ENCODE data around the gene NPAS1.

DNA sequence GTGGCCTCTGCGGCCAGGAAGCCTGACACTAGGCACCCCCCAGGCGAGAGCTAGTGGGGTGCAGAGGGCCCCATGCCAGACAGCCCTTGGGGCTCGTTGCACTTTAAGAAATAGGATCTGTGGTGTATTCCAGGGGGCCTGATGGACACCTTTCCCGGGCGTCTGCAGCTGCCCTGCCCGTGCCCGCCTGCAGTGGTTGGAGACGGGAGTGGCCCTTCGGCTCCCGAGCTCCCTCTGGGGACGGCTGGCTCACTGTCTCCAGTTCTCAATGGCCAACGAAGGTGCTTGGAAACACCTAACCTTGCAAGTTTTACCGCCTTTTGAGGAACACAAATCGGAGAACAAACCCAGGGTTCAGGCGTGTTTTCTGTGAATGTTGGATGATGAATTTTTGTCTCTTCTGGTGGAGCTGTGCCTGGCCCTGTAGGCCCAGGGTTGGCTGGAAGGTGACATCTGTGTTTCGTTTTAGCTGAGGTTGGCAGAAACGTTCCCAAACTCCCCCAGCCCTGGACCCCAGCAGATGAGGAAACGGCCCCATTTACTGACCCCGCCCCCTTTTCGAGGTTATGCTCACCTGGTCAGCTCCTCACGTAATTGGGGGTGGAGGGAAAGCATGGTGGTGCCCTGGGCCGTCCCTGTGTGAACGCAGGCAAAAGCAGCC is 17.4 kb upstream of the NPAS1 start:
- TF ChIP-seq CTCF (conservative IDR thresholded peaks at IDR 0.05; ENCODE audit: low read depth in 2 of 2), result peak; percentile 25 to 44; a peak in 2 of 4 replicates
- TF ChIP-seq POLR2AphosphoS5 (IDR thresholded peaks at IDR 0.05; ENCODE audit: low read depth), result no peak; the same call in 1 of the 2 replicates
- TF ChIP-seq, protein P1, sequence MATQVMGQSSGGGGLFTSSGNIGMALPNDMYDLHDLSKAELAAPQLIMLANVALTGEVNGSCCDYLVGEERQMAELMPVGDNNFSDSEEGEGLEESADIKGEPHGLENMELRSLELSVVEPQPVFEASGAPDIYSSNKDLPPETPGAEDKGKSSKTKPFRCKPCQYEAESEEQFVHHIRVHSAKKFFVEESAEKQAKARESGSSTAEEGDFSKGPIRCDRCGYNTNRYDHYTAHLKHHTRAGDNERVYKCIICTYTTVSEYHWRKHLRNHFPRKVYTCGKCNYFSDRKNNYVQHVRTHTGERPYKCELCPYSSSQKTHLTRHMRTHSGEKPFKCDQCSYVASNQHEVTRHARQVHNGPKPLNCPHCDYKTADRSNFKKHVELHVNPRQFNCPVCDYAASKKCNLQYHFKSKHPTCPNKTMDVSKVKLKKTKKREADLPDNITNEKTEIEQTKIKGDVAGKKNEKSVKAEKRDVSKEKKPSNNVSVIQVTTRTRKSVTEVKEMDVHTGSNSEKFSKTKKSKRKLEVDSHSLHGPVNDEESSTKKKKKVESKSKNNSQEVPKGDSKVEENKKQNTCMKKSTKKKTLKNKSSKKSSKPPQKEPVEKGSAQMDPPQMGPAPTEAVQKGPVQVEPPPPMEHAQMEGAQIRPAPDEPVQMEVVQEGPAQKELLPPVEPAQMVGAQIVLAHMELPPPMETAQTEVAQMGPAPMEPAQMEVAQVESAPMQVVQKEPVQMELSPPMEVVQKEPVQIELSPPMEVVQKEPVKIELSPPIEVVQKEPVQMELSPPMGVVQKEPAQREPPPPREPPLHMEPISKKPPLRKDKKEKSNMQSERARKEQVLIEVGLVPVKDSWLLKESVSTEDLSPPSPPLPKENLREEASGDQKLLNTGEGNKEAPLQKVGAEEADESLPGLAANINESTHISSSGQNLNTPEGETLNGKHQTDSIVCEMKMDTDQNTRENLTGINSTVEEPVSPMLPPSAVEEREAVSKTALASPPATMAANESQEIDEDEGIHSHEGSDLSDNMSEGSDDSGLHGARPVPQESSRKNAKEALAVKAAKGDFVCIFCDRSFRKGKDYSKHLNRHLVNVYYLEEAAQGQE (IDR thresholded peaks at IDR 0.05; ENCODE audit: unreplicated experiment), result no peak
- TF ChIP-seq CREB1 (CRISPR knock-in tag; IDR thresholded peaks at IDR 0.05; ENCODE audit: low read depth), result no peak
- no peak for TF ChIP-seq EZH2phosphoT487 (IDR thresholded peaks at IDR 0.05; ENCODE audit: unreplicated experiment)
- no peak for TF ChIP-seq EZH2 (IDR thresholded peaks at IDR 0.05; ENCODE audit: low read depth, unreplicated experiment)
- no peak for TF ChIP-seq ETS1 (IDR thresholded peaks at IDR 0.05)
- TF ChIP-seq JUNB (IDR thresholded peaks at IDR 0.05; ENCODE audit: unreplicated experiment), result no peak

All from GM23338 (cell line).